SK-N-SH (cell line): ENCODE data around the gene USO1. TPM values are rescaled to one million over a fixed set of nuclear protein-coding genes. Genes with fewer than 3 reads are reported as not detected.
"Not testable (repeated sequence)": the region's sequence is repeated elsewhere in the genome, so short reads cannot be mapped to it uniquely, and the experiment has no call there.

Source experiments
- CTCF ChIA-PET: fragments of 300-600, 350-600 bp; formaldehyde crosslinking; extraction: SDS; loops from one replicate; lab custom pipeline; 2021; lab: Yijun Ruan, JAX
- POLR2A ChIA-PET: fragments of 350-600 bp; sonication (Branson Sonifier 250); formaldehyde crosslinking; extraction: SDS; loops from one replicate; lab custom pipeline; 2020; ENCODE audit warnings: antibody characterized with exemption, inconsistent platforms; lab: Yijun Ruan, JAX
- DNase-seq: peaks from one replicate; pipeline ENCODE4 v3.0.0; 2012
- H2AFZ ChIP-seq: fragments of 200-600 bp; sonication (generic); 2 replicates; pipeline ENCODE4 v1.8.1; 2016; ENCODE audit warnings: antibody characterized with exemption, mild to moderate bottlenecking, low read depth
- H3F3A ChIP-seq: fragments of 200-600 bp; sonication (generic); replicated peaks from 2 replicates; pipeline ENCODE3; 2016; ENCODE audit warnings: antibody characterized with exemption, mild to moderate bottlenecking; ENCODE audit not compliant: insufficient read depth
- H3K27ac ChIP-seq, 2 experiments: fragments of 200-500 bp in 1 of 2; fragments of 200-600 bp in 1 of 2; sonication (Bioruptor generic) in 1 of 2; sonication (generic), shearing (Covaris generic) in 1 of 2; 2 replicates each; pipeline versions ENCODE4 v1.5.1 to v1.6.1; 2014 to 2016; ENCODE audit warnings: low read depth in 2 of 2, inconsistent platforms in 1 of 2, low read length in 1 of 2, mild to moderate bottlenecking in 1 of 2, mixed read lengths in 1 of 2
- H3K27me3 ChIP-seq: fragments of 200-600 bp; sonication (generic), shearing (Covaris generic); 2 replicates; pipeline ENCODE4 v1.6.1; 2016; ENCODE audit warnings: mixed run types; ENCODE audit not compliant: insufficient read depth
- H3K36me3 ChIP-seq, 2 experiments: fragments of 200-500 bp in 1 of 2; fragments of 200-600 bp in 1 of 2; sonication (Bioruptor generic) in 1 of 2; sonication (generic) in 1 of 2; replicated peaks in 1 of 2; 2 replicates each; pipeline versions ENCODE3 to v1.5.1; 2014 to 2016; ENCODE audit warnings: low read length in 1 of 2, mild to moderate bottlenecking in 1 of 2; ENCODE audit not compliant: insufficient read depth in 2 of 2, control insufficient read depth in 1 of 2
- H3K4me1 ChIP-seq, 2 experiments: fragments of 200-500 bp in 1 of 2; fragments of 200-600 bp in 1 of 2; sonication (Bioruptor generic) in 1 of 2; sonication (generic), shearing (Covaris generic) in 1 of 2; 2 replicates each; pipeline versions ENCODE4 v1.5.1 to v1.6.1; 2014 to 2016; ENCODE audit warnings: low read depth in 1 of 2, low read length in 1 of 2, mixed run types in 1 of 2; ENCODE audit not compliant: insufficient read depth in 2 of 2, control insufficient read depth in 1 of 2
- H3K4me2 ChIP-seq: fragments of 200-600 bp; sonication (generic), shearing (Covaris generic); 2 replicates; pipeline ENCODE4 v1.6.1; 2017; ENCODE audit warnings: mixed run types
- H3K4me3 ChIP-seq, 2 experiments: fragments of 200-500 bp in 1 of 2; fragments of 200-600 bp in 1 of 2; sonication (Bioruptor generic) in 1 of 2; sonication (generic), shearing (Covaris generic) in 1 of 2; 2 replicates each; pipeline versions ENCODE4 v1.5.1 to v1.8.1; 2014 to 2016; ENCODE audit warnings: low read depth in 2 of 2, inconsistent platforms in 1 of 2, low read length in 1 of 2, mild to moderate bottlenecking in 1 of 2, mixed read lengths in 1 of 2, moderate library complexity in 1 of 2
- H3K79me2 ChIP-seq: fragments of 200-600 bp; sonication (generic); 2 replicates; pipeline ENCODE4 v1.8.1; 2017; ENCODE audit warnings: mild to moderate bottlenecking; ENCODE audit not compliant: insufficient read depth
- H3K9ac ChIP-seq: fragments of 200-600 bp; sonication (generic); 2 replicates; pipeline ENCODE4 v1.6.1; 2017; ENCODE audit warnings: mixed run types
- H3K9me2 ChIP-seq: fragments of 200-600 bp; sonication (generic); 2 replicates; pipeline ENCODE4 v1.6.1; 2017; ENCODE audit warnings: mixed run types
- H3K9me3 ChIP-seq: fragments of 200-600 bp; sonication (generic); 2 replicates; pipeline ENCODE4 v1.6.1; 2017; ENCODE audit warnings: mixed run types, mild to moderate bottlenecking, moderate library complexity
- H4K20me1 ChIP-seq: fragments of 200-600 bp; sonication (generic); 2 replicates; pipeline ENCODE4 v1.6.1; 2017; ENCODE audit warnings: mild to moderate bottlenecking, mixed run types; ENCODE audit not compliant: insufficient read depth
- FOSL2 ChIP-seq: IDR thresholded peaks from 2 replicates; pipeline ENCODE4 v1.4.0; 2012; ENCODE audit warnings: low read depth, mild to moderate bottlenecking, moderate library complexity, borderline replicate concordance
- JUND ChIP-seq: IDR thresholded peaks from 2 replicates; pipeline ENCODE4 v1.4.0; 2012
- NRF1 ChIP-seq: IDR thresholded peaks from 2 replicates; pipeline ENCODE4 v1.6.1; 2012; ENCODE audit warnings: low read depth, mild to moderate bottlenecking, low read length
- POLR2AphosphoS5 ChIP-seq: IDR thresholded peaks from 2 replicates; pipeline ENCODE4 v1.6.1; 2012; ENCODE audit warnings: low read depth, low read length
- REST ChIP-seq: IDR thresholded peaks from 2 replicates; pipeline ENCODE4 v1.6.1; 2012; ENCODE audit warnings: mild to moderate bottlenecking, low read depth, low read length, moderate library complexity
- RFX5 ChIP-seq: IDR thresholded peaks from 2 replicates; pipeline ENCODE4 v1.6.1; 2012; ENCODE audit warnings: mild to moderate bottlenecking, improper control_type of control experiment, low read length
- TAF1 ChIP-seq: IDR thresholded peaks from 2 replicates; pipeline ENCODE4 v1.6.1; 2012; ENCODE audit warnings: low read depth, mild to moderate bottlenecking, low read length, moderate library complexity, borderline replicate concordance
- USF1 ChIP-seq: IDR thresholded peaks from 2 replicates; pipeline ENCODE4 v1.4.0; 2012; ENCODE audit warnings: low read depth, borderline replicate concordance
- WGBS: methylation state at CpG from one replicate; pipeline ENCODE4 v1.1.6; 2017; ENCODE audit warnings: low lambda C conversion rate; 5-methylcytosine and 5-hydroxymethylcytosine counted together
- polyA plus RNA-seq, 3 experiments: library from polyadenylated mRNA; depleted of rRNA; stranded (reverse); fragments of >200 nt; gene quantifications; 2 replicates each; pipeline ENCODE4 v1.2.3, GENCODE V29; 2012

Gene USO1
- polyA plus RNA-seq, 1 of the 3 experiments (the other 2 are of a cell fraction): 25.6 TPM

GRCh38 chr4:75790024-75790423 lies 65.6 kb downstream of the USO1 start (continued):
- no peak for TF ChIP-seq REST

- ChIA-PET POLR2A (no interaction called here), CTCF (interaction anchor here (0.7 to 1.2 kb wide), 3 partner anchors 11 to 95 kb away, joined by 3 read pairs; no protein-coding TSS in a partner anchor)
- H3K9ac ChIP-seq: no peak overlapping the region
- peaks cover 15% of the 10 kb centered on the region for H3F3A ChIP-seq
- H4K20me1 ChIP-seq: no peaks in the 10 kb centered on the region
- H3K79me2 ChIP-seq: peaks cover 6% of the 10 kb centered on the region; the same call in 1 of the 2 replicates
- no peaks in the 10 kb centered on the region for H3K27me3 ChIP-seq
- no peak overlapping the region for H3K4me3 ChIP-seq
- H2AFZ ChIP-seq: no peak overlapping the region
- DNase-seq: no peak
- 65% methylated on average over 1 of the region's 1 CpG for WGBS
- H3K4me1 ChIP-seq: peaks cover 0 to 5% of the 10 kb centered on the region in 2 experiments; a peak in 2 of 4 replicates
- H3K9me3 ChIP-seq: no peaks in the 10 kb centered on the region
- H3K27ac ChIP-seq: no peak overlapping the region
- H3K4me2 ChIP-seq: no peak overlapping the region
- H3K9me2 ChIP-seq: no peaks in the 10 kb centered on the region
- TF ChIP-seq RFX5 (no peak), FOSL2 (peak; percentile 26; the same call in 1 of the 2 replicates), JUND (peak; percentile 27; the same call in 1 of the 2 replicates), USF1 (no peak), TAF1 (no peak), NRF1 (no peak), POLR2AphosphoS5 (no peak)
- peaks cover 44 to 70% of the 10 kb centered on the region in 2 experiments for H3K36me3 ChIP-seq
Observed at GRCh38 chr4:75800972-75801371, 76.6 kb downstream of the USO1 start.

GRCh38 chr4:75806035-75806434 lies 81.7 kb downstream of the USO1 start:
- H2AFZ ChIP-seq, DNase-seq, H3F3A ChIP-seq, POLR2A ChIA-PET, H3K27me3 ChIP-seq, H3K4me3 ChIP-seq, H3K9ac ChIP-seq, H3K9me3 ChIP-seq, H3K4me1 ChIP-seq, H3K4me2 ChIP-seq, H3K79me2 ChIP-seq, H4K20me1 ChIP-seq, H3K27ac ChIP-seq, H3K9me2 ChIP-seq: not testable (repeated sequence)
- CTCF ChIA-PET: interaction anchor here (0.9 kb wide), 1 partner anchor 153 kb away, joined by 3 read pairs; no protein-coding TSS in a partner anchor
- peaks cover 64 to 84% of the 10 kb centered on the region in 2 experiments for H3K36me3 ChIP-seq
- WGBS: 87% methylated on average over 8 of the region's 8 CpGs
